Measurements from ENCODE around the gene PTPN21.

The PTPN21 gene

GRCh38 chr14:88554457-88555286, at the start of gene PTPN21:
Gene PTPN21, minus strand, starts transcription at chr14:88555007. Its CDS starts 4,590 bp downstream, at chr14:88550417.
- peak; percentile 74 for DNase-seq

GRCh38 chr14:88604212-88604611, 49.4 kb upstream of the PTPN21 start:
- no peak for DNase-seq

GRCh38 chr14:88599761-88600439, 45.1 kb upstream of the PTPN21 start:
- no peak for DNase-seq

DNA sequence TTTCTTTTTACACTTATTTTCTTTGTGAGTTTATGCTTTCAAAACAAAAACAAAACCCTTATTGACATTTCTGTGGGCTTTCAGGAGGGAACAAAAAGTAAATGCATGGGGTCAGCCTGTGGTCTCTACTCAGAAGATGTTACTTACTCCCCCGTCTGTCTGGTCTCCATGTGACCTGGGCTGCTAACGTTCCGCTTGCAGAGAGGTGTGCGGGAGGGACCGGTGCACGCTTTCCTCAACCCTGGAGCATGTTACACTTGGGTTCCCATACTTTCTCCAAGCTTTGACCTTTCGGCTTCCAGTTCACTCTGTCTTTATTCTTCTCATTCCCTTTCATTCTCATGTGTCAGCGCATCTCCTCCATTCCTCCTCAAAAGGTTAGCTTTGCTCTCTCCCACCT, 44.5 kb upstream of the PTPN21 start:
- DNase-seq, result no peak

DNA sequence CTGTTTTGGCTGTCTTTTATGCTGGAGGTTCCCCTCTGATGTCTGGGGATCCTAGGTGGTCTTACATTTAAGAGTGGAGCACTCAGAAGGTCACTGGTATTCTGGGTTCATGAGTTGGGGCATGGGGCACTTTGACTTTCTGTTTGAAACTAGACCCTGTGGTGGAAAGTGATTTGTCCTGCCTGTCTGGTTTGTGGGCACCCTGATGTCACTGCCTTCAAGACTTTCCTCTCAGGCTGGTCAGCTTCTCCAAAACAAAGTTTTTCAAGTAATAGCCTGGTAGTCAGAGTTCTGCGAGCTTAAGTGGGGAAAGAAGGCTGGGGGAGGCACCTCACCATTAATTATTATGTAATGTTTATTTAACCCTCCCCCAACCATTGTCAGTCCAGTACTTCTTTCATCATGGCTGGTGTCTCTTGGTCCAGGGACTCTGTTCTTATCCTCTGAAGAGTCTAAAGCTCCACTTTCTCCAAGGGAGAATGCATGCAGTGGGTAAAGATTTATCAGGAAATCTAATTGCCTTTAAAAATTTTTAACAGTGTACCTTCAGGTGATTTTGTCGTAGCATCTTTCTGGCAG, 43.4 kb upstream of the PTPN21 start:
- no peak for DNase-seq

DNA sequence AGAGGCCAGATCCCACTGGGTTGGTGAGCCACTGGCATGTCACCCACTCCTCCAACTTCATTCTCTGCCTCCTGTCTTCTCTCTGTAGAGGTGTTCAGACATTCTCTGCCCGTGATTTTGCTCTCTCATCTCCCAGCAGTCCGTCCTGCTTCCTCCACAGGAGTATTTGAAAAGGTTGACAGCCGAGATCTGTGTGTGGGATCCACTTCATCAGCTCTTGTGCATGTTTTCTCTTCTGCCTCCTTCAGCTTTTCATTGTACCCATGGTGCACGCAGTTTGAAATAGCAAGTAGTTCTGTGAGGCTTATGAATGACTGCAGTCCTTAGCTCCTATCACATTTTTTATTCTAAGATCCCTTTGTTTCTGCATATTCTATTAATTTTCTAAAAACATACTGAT, 42.8 kb upstream of the PTPN21 start:
- no peak for DNase-seq

DNA sequence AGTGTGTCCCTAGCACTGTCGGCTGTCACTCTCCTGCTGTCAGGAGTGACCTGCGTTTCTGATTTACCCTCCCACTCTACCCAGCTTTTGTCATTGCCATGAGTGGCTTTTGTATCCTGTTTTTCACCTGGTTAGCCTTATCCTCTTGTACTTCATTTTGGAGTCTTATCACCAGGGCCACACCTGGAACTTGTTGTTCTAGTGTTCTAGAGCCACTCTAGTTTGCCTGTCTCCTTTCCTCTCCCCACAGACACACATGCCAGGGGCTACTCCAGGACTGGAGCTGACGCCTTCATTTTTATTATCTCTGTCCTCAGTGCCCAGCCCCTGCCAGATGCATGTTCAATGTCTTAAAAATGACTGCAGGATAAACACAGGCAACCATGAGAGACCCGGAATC, 42.2 kb upstream of the PTPN21 start:
- no peak for DNase-seq

DNA sequence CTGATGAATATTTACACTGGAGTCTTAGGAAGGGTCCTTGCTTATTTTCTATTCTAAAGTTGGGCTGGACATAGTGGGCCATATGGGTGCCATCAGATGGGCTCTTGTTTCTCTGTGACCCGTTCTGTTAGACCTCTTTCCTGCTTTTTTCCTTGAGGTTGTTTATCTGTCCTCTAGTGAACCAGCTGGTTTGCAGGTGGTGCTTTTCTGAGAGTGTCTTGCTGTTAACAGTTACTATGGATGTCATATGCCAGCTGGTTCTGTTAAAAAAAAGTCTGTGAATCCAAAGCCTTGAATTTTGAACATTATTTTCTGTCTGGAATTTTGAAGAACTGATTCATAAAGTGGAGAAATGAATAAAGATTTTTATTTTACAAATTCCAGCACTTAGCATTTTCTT, 37.2 kb upstream of the PTPN21 start:
- no peak for DNase-seq

DNA sequence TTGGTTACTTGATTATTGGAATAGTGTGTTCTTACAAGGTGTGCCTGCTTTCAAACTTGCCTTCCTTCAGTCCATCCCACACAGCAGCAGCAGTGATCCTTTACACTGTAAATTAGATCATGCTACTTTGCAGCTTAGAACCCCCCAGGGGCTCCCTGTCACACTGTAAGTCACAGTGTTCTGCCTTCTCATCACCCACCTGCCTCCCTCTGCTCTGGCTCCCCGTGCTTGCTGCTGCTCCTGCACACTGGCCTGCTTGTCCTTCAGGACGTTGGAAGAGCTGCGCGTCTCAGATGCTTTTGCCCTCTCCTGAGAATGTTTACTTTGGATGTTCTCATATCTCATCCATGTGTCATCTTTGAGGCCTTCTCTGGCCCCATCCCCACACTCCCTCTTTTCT, 35.4 kb upstream of the PTPN21 start:
- DNase-seq, result peak; percentile 52

- DNase-seq, result no peak
These were observed 33.3 kb upstream of the PTPN21 start for GRCh38 chr14:88588081-88588480.

GRCh38 chr14:88584451-88584850, 29.6 kb upstream of the PTPN21 start:
- no peak for DNase-seq

DNA sequence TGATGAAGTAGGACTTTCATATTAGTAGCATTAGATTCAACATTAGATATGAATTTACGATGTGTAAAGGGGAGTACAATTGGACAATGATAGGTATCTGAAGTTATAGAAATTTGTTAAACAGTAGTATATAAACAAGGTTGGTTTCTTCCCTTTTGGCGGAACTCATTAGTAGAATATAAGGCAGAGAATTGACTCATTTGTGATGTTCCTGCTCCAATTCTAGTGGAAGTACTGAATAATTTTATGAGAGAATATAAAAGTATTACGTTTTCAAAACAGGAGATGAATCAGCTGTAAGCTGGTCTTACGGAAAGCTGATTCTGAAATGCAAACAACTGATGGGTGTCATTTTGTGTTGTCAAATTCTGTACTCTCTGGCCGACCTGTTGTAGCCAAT, 21.4 kb upstream of the PTPN21 start:
- no peak for DNase-seq

GRCh38 chr14:88572117-88572516, 17.3 kb upstream of the PTPN21 start:
- no peak for DNase-seq

GRCh38 chr14:88568196-88568595, 13.4 kb upstream of the PTPN21 start:
- DNase-seq, result no peak

GRCh38 chr14:88565427-88565826, 10.6 kb upstream of the PTPN21 start:
- no peak for DNase-seq

GRCh38 chr14:88563845-88564244, 9.0 kb upstream of the PTPN21 start:
- no peak for DNase-seq

DNA sequence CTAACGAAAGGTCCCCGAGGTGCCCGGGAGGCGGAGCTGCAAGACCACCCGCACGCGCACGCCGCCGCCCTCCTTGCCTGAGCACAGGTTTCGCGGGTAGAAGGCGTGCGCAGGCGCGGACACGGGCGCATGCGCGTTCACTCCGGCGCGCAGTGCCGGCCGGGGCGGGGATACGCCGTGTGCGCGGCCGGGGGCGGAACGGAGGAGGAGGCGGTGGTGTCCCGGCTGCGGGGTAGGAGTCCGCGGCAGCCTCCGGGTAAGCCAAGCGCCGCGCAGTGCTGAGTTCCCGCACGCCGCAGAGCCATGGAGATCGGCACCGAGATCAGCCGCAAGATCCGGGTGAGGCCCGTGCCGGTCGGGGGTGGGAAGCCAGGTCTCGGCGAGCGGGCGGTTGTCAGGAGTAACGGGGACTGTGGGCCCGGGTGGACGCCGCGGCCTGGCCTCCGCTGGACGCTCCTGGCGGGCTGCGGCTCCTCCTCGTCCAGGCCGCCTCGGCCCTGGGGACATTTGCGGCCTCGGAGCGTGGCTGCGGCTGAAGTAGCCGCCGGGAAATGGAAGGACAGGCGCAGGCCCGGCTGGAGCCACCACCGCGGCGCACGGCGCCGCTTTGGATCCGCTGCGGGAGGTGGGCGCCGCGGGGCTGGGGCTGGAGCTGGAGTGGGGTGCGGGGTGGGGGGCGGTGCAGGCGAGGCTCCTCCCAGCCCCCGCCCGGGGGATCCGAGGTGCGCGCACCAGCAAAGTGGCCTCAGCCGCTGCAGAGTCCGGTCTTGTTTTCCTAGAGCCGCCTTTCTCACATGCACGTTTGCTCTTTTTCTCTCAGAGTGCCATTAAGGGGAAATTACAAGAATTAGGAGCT, 8.3 kb upstream of the PTPN21 start, which contains the start of gene ZC3H14:
Gene ZC3H14, plus strand, starts transcription at position 207 of the 856 bp plus-strand sequence. Its CDS starts 97 bp downstream, at position 304.
- DNase-seq, result peak; percentile 84

- no peak for DNase-seq
These were observed 7.7 kb upstream of the PTPN21 start for GRCh38 chr14:88562532-88562830.

GRCh38 chr14:88559852-88560251, 5.0 kb upstream of the PTPN21 start:
- peak; percentile 75 for DNase-seq

GRCh38 chr14:88556581-88556980, 1.8 kb upstream of the PTPN21 start:
- no peak for DNase-seq

GRCh38 chr14:88553886-88554456, 836 bp downstream of the PTPN21 start:
- DNase-seq, result no peak

DNA sequence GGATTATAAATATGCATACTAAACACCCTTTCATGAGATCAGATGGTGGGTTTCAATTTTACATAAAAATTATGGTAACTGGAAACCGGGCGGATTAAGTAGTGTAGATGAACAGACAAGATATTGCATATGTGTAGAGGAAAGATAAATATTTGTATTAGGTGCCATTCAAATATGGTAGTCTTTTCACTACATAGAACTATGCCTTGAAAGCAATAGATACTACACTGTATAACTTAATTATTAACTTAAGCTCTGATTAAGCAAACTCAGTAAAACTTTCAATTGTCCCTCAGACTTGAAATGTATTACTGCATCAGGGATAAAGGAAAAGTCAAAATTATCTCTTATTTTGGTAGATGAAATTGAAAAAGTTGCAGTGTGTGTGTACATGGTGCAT, 1.9 kb downstream of the PTPN21 start:
- no peak for DNase-seq

- DNase-seq, result peak; percentile 14
These were observed 2.8 kb downstream of the PTPN21 start for GRCh38 chr14:88551980-88552431.
